SK-N-SH (cell line): ENCODE results near the gene AMPH. TPM values are rescaled to one million over a fixed set of nuclear protein-coding genes. Genes with fewer than 3 reads are reported as not detected.

Source experiments
- CTCF ChIA-PET: fragments of 300-600, 350-600 bp; formaldehyde crosslinking; extraction: SDS; loops from one replicate; lab custom pipeline; 2021; lab: Yijun Ruan, JAX
- POLR2A ChIA-PET: fragments of 350-600 bp; sonication (Branson Sonifier 250); formaldehyde crosslinking; extraction: SDS; loops from one replicate; lab custom pipeline; 2020; ENCODE audit warnings: antibody characterized with exemption, inconsistent platforms; lab: Yijun Ruan, JAX
- DNase-seq: peaks from one replicate; pipeline ENCODE4 v3.0.0; 2012
- H2AFZ ChIP-seq: fragments of 200-600 bp; sonication (generic); 2 replicates; pipeline ENCODE4 v1.8.1; 2016; ENCODE audit warnings: antibody characterized with exemption, mild to moderate bottlenecking, low read depth
- H3F3A ChIP-seq: fragments of 200-600 bp; sonication (generic); replicated peaks from 2 replicates; pipeline ENCODE3; 2016; ENCODE audit warnings: antibody characterized with exemption, mild to moderate bottlenecking; ENCODE audit not compliant: insufficient read depth
- H3K27ac ChIP-seq, 2 experiments: fragments of 200-500 bp in 1 of 2; fragments of 200-600 bp in 1 of 2; sonication (Bioruptor generic) in 1 of 2; sonication (generic), shearing (Covaris generic) in 1 of 2; 2 replicates each; pipeline versions ENCODE4 v1.5.1 to v1.6.1; 2014 to 2016; ENCODE audit warnings: low read depth in 2 of 2, inconsistent platforms in 1 of 2, low read length in 1 of 2, mild to moderate bottlenecking in 1 of 2, mixed read lengths in 1 of 2
- H3K27me3 ChIP-seq: fragments of 200-600 bp; sonication (generic), shearing (Covaris generic); 2 replicates; pipeline ENCODE4 v1.6.1; 2016; ENCODE audit warnings: mixed run types; ENCODE audit not compliant: insufficient read depth
- H3K36me3 ChIP-seq, 2 experiments: fragments of 200-500 bp in 1 of 2; fragments of 200-600 bp in 1 of 2; sonication (Bioruptor generic) in 1 of 2; sonication (generic) in 1 of 2; replicated peaks in 1 of 2; 2 replicates each; pipeline versions ENCODE3 to v1.5.1; 2014 to 2016; ENCODE audit warnings: low read length in 1 of 2, mild to moderate bottlenecking in 1 of 2; ENCODE audit not compliant: insufficient read depth in 2 of 2, control insufficient read depth in 1 of 2
- H3K4me1 ChIP-seq, 2 experiments: fragments of 200-500 bp in 1 of 2; fragments of 200-600 bp in 1 of 2; sonication (Bioruptor generic) in 1 of 2; sonication (generic), shearing (Covaris generic) in 1 of 2; 2 replicates each; pipeline versions ENCODE4 v1.5.1 to v1.6.1; 2014 to 2016; ENCODE audit warnings: low read depth in 1 of 2, low read length in 1 of 2, mixed run types in 1 of 2; ENCODE audit not compliant: insufficient read depth in 2 of 2, control insufficient read depth in 1 of 2
- H3K4me2 ChIP-seq: fragments of 200-600 bp; sonication (generic), shearing (Covaris generic); 2 replicates; pipeline ENCODE4 v1.6.1; 2017; ENCODE audit warnings: mixed run types
- H3K4me3 ChIP-seq, 2 experiments: fragments of 200-500 bp in 1 of 2; fragments of 200-600 bp in 1 of 2; sonication (Bioruptor generic) in 1 of 2; sonication (generic), shearing (Covaris generic) in 1 of 2; 2 replicates each; pipeline versions ENCODE4 v1.5.1 to v1.8.1; 2014 to 2016; ENCODE audit warnings: low read depth in 2 of 2, inconsistent platforms in 1 of 2, low read length in 1 of 2, mild to moderate bottlenecking in 1 of 2, mixed read lengths in 1 of 2, moderate library complexity in 1 of 2
- H3K79me2 ChIP-seq: fragments of 200-600 bp; sonication (generic); 2 replicates; pipeline ENCODE4 v1.8.1; 2017; ENCODE audit warnings: mild to moderate bottlenecking; ENCODE audit not compliant: insufficient read depth
- H3K9ac ChIP-seq: fragments of 200-600 bp; sonication (generic); 2 replicates; pipeline ENCODE4 v1.6.1; 2017; ENCODE audit warnings: mixed run types
- H3K9me2 ChIP-seq: fragments of 200-600 bp; sonication (generic); 2 replicates; pipeline ENCODE4 v1.6.1; 2017; ENCODE audit warnings: mixed run types
- H3K9me3 ChIP-seq: fragments of 200-600 bp; sonication (generic); 2 replicates; pipeline ENCODE4 v1.6.1; 2017; ENCODE audit warnings: mixed run types, mild to moderate bottlenecking, moderate library complexity
- H4K20me1 ChIP-seq: fragments of 200-600 bp; sonication (generic); 2 replicates; pipeline ENCODE4 v1.6.1; 2017; ENCODE audit warnings: mild to moderate bottlenecking, mixed run types; ENCODE audit not compliant: insufficient read depth
- FOSL2 ChIP-seq: IDR thresholded peaks from 2 replicates; pipeline ENCODE4 v1.4.0; 2012; ENCODE audit warnings: low read depth, mild to moderate bottlenecking, moderate library complexity, borderline replicate concordance
- FOXJ3 ChIP-seq: sonication (generic); formaldehyde crosslinking; IDR thresholded peaks from 2 replicates; pipeline ENCODE4 v1.5.1; 2020; ENCODE audit warnings: mild to moderate bottlenecking, missing genetic modification reagents
- GATA2 ChIP-seq: sonication (generic); formaldehyde crosslinking; IDR thresholded peaks from 2 replicates; pipeline ENCODE4 v1.5.0; 2020; ENCODE audit warnings: mild to moderate bottlenecking, missing genetic modification reagents
- JUND ChIP-seq: IDR thresholded peaks from 2 replicates; pipeline ENCODE4 v1.4.0; 2012
- MAX ChIP-seq: IDR thresholded peaks from 2 replicates; pipeline ENCODE4 v1.4.0; 2012; ENCODE audit warnings: low read depth
- MEF2A ChIP-seq: IDR thresholded peaks from 2 replicates; pipeline ENCODE4 v1.4.0; 2012; ENCODE audit warnings: low read depth, borderline replicate concordance
- MXI1 ChIP-seq: IDR thresholded peaks from 2 replicates; pipeline ENCODE4 v1.6.1; 2012; ENCODE audit warnings: mild to moderate bottlenecking, low read depth, low read length, improper control_type of control experiment
- POLR2AphosphoS5 ChIP-seq: IDR thresholded peaks from 2 replicates; pipeline ENCODE4 v1.6.1; 2012; ENCODE audit warnings: low read depth, low read length
- RAD21 ChIP-seq: IDR thresholded peaks from 2 replicates; pipeline ENCODE4 v1.6.1; 2012; ENCODE audit warnings: mild to moderate bottlenecking, low read length
- RXRA ChIP-seq: IDR thresholded peaks from 2 replicates; pipeline ENCODE4 v1.4.0; 2012; ENCODE audit warnings: low read depth, mild to moderate bottlenecking, borderline replicate concordance
- YY1 ChIP-seq: IDR thresholded peaks from 2 replicates; pipeline ENCODE4 v1.4.0; 2012; ENCODE audit warnings: low read depth, mild to moderate bottlenecking
- WGBS: methylation state at CpG from one replicate; pipeline ENCODE4 v1.1.6; 2017; ENCODE audit warnings: low lambda C conversion rate; 5-methylcytosine and 5-hydroxymethylcytosine counted together
- polyA plus RNA-seq, 3 experiments: library from polyadenylated mRNA; depleted of rRNA; stranded (reverse); fragments of >200 nt; gene quantifications; 2 replicates each; pipeline ENCODE4 v1.2.3, GENCODE V29; 2012
- TF ChIP-seq, protein P1 (sequence below): fragments of 200-600 bp; sonication (generic); IDR thresholded peaks from 2 replicates; pipeline ENCODE4 v1.6.1; 2017; ENCODE audit warnings: antibody characterized with exemption, mild to moderate bottlenecking, moderate library complexity
- TF ChIP-seq, protein P2 (sequence below): IDR thresholded peaks from 2 replicates; pipeline ENCODE4 v1.4.0; 2012; ENCODE audit warnings: low read depth, borderline replicate concordance

AMPH gene
- polyA plus RNA-seq, 1 of the 3 experiments (the other 2 are of a cell fraction): 0.08 TPM

DNA sequence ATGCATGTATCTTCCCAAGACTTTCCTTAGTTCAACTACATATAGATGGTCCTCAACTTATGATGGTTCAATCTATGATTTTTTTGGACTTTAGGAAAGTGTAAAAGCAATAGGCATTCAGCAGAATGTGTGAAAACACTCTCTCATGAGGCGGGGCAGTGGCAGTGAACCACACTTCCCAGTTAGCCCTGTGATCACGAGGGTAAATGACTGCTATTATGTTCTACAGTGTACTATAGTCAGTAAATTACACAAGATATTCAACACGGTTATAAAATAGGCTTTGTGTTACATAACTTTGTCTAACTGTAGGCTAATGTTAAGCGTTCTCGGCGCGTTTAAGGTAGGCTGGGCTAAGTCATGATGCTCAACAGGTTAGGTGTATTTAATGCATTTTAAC is 169.3 kb downstream of the AMPH start:
- Histone ChIP-seq H3K4me2 (no peak overlapping the region), H3K79me2 (no peaks in the 10 kb centered on the region), H3K27ac (no peak overlapping the region), H4K20me1 (no peaks in the 10 kb centered on the region), H3K9ac (no peak overlapping the region), H3K36me3 (no peaks in the 10 kb centered on the region), H3K27me3 (0 out of 2 replicates have a peak, but pooled peaks cover 6% of the 10 kb centered on the region), H3F3A (no peaks in the 10 kb centered on the region), H3K4me1 (no peaks in the 10 kb centered on the region), H2AFZ (no peak overlapping the region), H3K9me2 (no peaks in the 10 kb centered on the region), H3K9me3 (no peaks in the 10 kb centered on the region), H3K4me3 (no peak overlapping the region)
- ChIA-PET POLR2A (no interaction called here), CTCF (interaction anchor here (0.7 to 1.7 kb wide), 3 partner anchors 10 to 39 kb away, joined by 3 read pairs; no protein-coding TSS in a partner anchor)
- WGBS: 63% methylated on average over 7 of the region's 7 CpGs
- TF ChIP-seq GATA2 (no peak), MEF2A (no peak), RXRA (no peak), RAD21 (no peak)
- TF ChIP-seq, protein P1, sequence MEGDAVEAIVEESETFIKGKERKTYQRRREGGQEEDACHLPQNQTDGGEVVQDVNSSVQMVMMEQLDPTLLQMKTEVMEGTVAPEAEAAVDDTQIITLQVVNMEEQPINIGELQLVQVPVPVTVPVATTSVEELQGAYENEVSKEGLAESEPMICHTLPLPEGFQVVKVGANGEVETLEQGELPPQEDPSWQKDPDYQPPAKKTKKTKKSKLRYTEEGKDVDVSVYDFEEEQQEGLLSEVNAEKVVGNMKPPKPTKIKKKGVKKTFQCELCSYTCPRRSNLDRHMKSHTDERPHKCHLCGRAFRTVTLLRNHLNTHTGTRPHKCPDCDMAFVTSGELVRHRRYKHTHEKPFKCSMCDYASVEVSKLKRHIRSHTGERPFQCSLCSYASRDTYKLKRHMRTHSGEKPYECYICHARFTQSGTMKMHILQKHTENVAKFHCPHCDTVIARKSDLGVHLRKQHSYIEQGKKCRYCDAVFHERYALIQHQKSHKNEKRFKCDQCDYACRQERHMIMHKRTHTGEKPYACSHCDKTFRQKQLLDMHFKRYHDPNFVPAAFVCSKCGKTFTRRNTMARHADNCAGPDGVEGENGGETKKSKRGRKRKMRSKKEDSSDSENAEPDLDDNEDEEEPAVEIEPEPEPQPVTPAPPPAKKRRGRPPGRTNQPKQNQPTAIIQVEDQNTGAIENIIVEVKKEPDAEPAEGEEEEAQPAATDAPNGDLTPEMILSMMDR: no peak
- DNase-seq: no peak

DNA sequence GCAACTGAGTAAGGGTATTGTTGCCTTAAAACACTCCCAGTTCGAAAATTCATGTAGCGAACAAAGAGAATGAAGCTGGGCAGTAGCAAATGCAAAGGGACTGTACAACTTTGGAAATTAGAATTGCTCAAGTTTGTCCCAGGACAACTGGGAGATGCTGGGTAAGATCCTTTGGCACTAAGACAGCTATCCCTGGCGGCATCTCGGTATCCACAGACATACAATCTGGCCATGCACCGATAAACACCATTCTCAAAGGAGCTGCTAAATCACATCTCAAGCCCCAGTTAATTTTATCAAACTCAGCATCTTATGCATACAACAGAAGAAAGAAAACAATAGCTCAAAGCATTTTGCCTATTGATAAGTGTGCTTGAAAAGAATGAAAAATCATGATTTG is 177.3 kb downstream of the AMPH start:
- no peaks in the 10 kb centered on the region; the same call in 1 of the 2 replicates for H4K20me1 ChIP-seq
- H3K9me3 ChIP-seq: no peaks in the 10 kb centered on the region
- peaks cover 0 to 11% of the 10 kb centered on the region in 2 experiments; a peak in 2 of 4 replicates for H3K4me1 ChIP-seq
- H3K9me2 ChIP-seq: no peaks in the 10 kb centered on the region
- POLR2A ChIA-PET: no interaction called here
- WGBS: 20% methylated on average over 5 of the region's 5 CpGs
- no peak overlapping the region for H2AFZ ChIP-seq
- CTCF ChIA-PET: interaction anchor here (1.1 to 1.9 kb wide), 4 partner anchors 32 to 207 kb away, joined by 3 to 5 read pairs (median 4); no protein-coding TSS in a partner anchor
- no peak overlapping the region for H3K27ac ChIP-seq
- no peak overlapping the region for H3K4me3 ChIP-seq
- no peak for TF ChIP-seq POLR2AphosphoS5
- no peak for TF ChIP-seq MAX
- TF ChIP-seq FOSL2: no peak
- no peak for TF ChIP-seq MXI1
- no peak for TF ChIP-seq RAD21
- TF ChIP-seq YY1: no peak
- no peak for TF ChIP-seq FOXJ3 (CRISPR knock-in tag)
- no peak for TF ChIP-seq MEF2A
- TF ChIP-seq JUND: no peak
- TF ChIP-seq, protein P2, sequence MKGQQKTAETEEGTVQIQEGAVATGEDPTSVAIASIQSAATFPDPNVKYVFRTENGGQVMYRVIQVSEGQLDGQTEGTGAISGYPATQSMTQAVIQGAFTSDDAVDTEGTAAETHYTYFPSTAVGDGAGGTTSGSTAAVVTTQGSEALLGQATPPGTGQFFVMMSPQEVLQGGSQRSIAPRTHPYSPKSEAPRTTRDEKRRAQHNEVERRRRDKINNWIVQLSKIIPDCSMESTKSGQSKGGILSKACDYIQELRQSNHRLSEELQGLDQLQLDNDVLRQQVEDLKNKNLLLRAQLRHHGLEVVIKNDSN: no peak
- H3K9ac ChIP-seq: no peak overlapping the region
- no peaks in the 10 kb centered on the region for H3K79me2 ChIP-seq
- peaks cover 8% of the 10 kb centered on the region; the same call in 1 of the 2 replicates for H3K27me3 ChIP-seq
- H3K36me3 ChIP-seq: no peaks in the 10 kb centered on the region
- no peaks in the 10 kb centered on the region for H3F3A ChIP-seq
- no peak for DNase-seq
- H3K4me2 ChIP-seq: no peak overlapping the region
